ENCODE measurements around the gene AMPD2. TPM values are rescaled to one million over a fixed set of nuclear protein-coding genes. Genes with fewer than 3 reads are reported as not detected.
A peak's percentile ranks its signal among the peaks of the same experiment; 100 is the strongest.
"Not testable (repeated sequence)": the region's sequence is repeated elsewhere in the genome, so short reads cannot be mapped to it uniquely, and the experiment has no call there.

Gene AMPD2
- total RNA-seq, 2 experiments from 2014 or later: 114 to 122 TPM

DNA sequence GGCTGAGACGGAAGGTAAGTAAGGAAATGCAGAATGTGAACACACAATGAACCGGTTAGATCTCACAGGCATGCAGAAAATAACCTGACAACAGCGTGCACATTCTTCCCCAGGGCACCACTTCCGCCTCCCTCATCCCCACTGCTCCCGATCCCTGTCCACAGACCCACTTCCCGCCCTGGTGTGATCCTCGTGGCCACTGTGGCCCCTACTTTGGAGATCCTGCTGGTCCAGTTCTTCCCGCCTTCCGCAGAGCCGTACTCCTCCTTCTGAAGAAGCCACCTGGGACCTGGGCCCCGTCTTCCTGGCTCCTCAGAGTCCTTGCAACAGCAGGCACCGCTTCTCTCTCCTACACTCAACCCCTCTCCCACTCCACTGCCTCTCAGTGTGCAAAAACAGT is 34.9 kb downstream of the AMPD2 start:
- H3K36me3 Mint-ChIP-seq: no peaks in the 10 kb centered on the region
- ATAC-seq (ENCODE audit: low read depth) (no peak), DNase-seq (no peak)
- POLR2A ChIA-PET: no interaction called here
- peaks cover 10% of the 10 kb centered on the region for H3K4me1 Mint-ChIP-seq
- H3K4me3 Mint-ChIP-seq: no peak overlapping the region
- no peaks in the 10 kb centered on the region for H3K9me3 Mint-ChIP-seq
- peaks cover 33% of the 10 kb centered on the region for H3K27me3 Mint-ChIP-seq
- no peak overlapping the region for H3K27ac Mint-ChIP-seq

DNA sequence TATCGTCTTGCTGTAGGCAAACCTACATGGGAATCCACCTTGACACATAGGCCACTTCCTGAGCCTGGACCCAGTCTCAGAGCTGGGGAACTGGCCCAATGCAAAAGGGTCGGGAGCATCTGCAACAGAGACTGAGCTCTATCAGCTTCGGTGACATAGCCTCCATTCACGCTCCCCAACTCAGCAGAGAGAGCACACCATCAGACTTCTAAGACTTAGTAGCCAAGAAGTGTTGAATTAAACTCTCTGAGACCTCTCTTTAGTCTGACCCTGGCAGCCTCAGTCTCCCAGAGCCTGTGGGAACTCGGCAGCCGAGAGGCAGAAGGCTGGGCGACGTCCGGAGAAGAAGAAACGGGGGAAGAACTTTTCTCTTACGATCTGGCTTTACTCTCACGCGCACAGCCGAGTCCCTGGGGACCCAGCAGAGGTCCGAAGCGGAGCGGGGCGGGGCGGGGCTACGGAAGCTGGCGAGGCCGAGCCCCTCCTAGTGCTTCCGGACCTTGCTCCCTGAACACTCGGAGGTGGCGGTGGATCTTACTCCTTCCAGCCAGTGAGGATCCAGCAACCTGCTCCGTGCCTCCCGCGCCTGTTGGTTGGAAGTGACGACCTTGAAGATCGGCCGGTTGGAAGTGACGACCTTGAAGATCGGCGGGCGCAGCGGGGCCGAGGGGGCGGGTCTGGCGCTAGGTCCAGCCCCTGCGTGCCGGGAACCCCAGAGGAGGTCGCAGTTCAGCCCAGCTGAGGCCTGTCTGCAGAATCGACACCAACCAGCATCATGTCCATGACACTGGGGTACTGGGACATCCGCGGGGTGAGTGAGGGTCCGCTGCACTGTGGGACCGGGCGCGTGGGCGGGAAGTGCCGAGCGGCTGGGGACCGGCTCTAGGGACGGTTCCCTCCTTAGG is 36.2 kb downstream of the AMPD2 start, which contains the start of gene GSTM4:
TSS of gene GSTM4 (plus strand) at position 485 of the 905 bp plus-strand sequence. CDS start at position 776, 291 bp downstream.
- Mint-ChIP-seq H3K4me1 (peaks cover 10% of the 10 kb centered on the region), H3K36me3 (no peaks in the 10 kb centered on the region), H3K4me3 (peak within 1 kb of the TSS; percentile 88), H3K9me3 (no peaks in the 10 kb centered on the region), H3K27me3 (peaks cover 30% of the 10 kb centered on the region), H3K27ac (peak within 1 kb of the TSS; percentile 81)
- DNase-seq (peak; percentile 74), ATAC-seq (ENCODE audit: low read depth) (peak; percentile 87)
- POLR2A ChIA-PET: no interaction called here

DNA sequence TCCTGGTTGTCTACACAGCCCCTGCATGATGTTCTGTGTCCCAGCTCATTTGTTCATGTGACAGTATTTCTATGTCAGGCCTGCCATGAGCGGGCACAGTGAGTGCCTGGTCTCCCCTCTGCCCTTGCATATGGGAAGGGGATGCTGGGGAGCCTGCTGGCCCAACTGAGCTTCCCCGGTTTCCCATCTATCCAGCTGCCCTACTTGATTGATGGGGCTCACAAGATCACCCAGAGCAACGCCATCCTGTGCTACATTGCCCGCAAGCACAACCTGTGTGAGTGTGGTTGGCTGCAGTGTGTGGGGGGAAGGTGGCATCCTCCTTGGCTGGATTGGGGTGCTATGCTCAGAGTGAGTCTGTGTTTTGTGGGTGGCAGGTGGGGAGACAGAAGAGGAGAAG is 37.8 kb downstream of the AMPD2 start:
- H3K27me3 Mint-ChIP-seq: peaks cover 17% of the 10 kb centered on the region
- ATAC-seq (ENCODE audit: low read depth): no peak
- no peaks in the 10 kb centered on the region for H3K36me3 Mint-ChIP-seq
- H3K9me3 Mint-ChIP-seq: no peaks in the 10 kb centered on the region
- H3K27ac Mint-ChIP-seq: no peak overlapping the region
- no peak for DNase-seq
- POLR2A ChIA-PET: no interaction called here
- H3K4me1 Mint-ChIP-seq: peaks cover 14% of the 10 kb centered on the region
- H3K4me3 Mint-ChIP-seq: no peak overlapping the region

DNA sequence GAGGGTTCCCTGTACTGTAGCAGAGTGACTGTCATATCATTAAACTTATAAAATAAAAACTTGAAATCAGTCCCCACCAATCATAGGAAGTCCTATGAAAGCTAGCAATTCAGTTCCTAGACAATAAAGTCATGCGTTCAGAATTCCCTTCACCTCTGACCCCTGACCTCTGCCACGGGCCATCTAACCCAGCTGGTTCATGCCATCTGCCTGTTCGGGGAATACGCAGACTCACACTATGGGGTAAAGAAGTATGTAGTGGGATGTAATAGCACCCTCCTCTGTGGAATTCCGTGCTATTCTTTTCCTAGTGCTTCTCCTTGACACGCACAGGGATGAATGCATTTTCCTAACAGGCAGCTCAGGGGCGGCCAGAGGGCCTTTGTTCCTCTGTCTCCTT is 38.3 kb downstream of the AMPD2 start:
- Mint-ChIP-seq H3K27ac (no peak overlapping the region), H3K27me3 (peaks cover 14% of the 10 kb centered on the region), H3K4me3 (no peak overlapping the region), H3K36me3 (no peaks in the 10 kb centered on the region), H3K9me3 (no peaks in the 10 kb centered on the region), H3K4me1 (peaks cover 14% of the 10 kb centered on the region)
- DNase-seq (no peak), ATAC-seq (ENCODE audit: low read depth) (no peak)
- POLR2A ChIA-PET: no interaction called here

DNA sequence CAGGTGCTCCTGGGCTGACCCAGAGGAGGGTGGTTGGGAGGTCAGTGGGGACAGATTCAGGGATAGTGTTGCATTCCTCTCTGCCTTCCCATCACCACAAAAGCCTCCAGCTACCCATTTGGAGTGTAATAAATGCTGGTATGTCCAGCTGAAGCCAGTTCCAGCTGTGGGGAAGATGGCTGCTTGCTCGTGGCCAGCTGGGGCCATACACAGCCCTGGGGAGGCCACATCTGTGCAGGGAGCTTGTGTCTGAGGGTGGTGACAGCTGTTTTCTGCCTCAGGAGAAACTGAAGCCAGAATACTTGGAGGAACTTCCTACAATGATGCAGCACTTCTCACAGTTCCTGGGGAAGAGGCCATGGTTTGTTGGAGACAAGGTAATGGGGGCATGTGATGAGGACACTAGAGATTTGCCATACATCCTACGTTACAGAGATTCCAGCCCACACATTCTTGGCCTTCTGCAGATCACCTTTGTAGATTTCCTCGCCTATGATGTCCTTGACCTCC is 39.0 kb downstream of the AMPD2 start:
- POLR2A ChIA-PET: no interaction called here
- Mint-ChIP-seq H3K4me3 (no peak overlapping the region), H3K27ac (no peak overlapping the region), H3K36me3 (no peaks in the 10 kb centered on the region), H3K4me1 (peaks cover 14% of the 10 kb centered on the region), H3K27me3 (peaks cover 9% of the 10 kb centered on the region), H3K9me3 (no peaks in the 10 kb centered on the region)
- DNase-seq (no peak), ATAC-seq (ENCODE audit: low read depth) (no peak)

DNA sequence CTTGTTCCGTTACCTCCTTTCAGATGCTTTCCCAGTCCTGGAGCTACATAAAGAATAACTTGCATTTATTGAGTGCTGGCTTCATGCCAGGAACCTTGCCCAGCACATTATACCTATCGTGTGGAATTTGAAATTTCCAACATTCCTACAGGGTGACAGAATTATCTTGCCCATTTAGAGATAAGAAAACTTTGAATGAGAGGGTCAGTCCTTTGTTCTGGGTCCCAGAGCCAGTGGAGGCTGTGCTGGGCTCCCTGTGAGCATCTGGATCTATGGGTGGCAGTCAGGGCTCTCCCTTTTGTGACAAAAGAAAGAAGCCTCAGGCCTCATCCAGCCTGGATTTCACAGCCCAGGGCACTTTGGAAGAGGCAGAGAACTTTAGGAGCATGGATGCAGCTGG is 39.5 kb downstream of the AMPD2 start:
- H3K9me3 Mint-ChIP-seq: no peaks in the 10 kb centered on the region
- peaks cover 7% of the 10 kb centered on the region for H3K27me3 Mint-ChIP-seq
- no peak overlapping the region for H3K27ac Mint-ChIP-seq
- POLR2A ChIA-PET: no interaction called here
- ATAC-seq (ENCODE audit: low read depth) (no peak), DNase-seq (no peak)
- peaks cover 14% of the 10 kb centered on the region for H3K4me1 Mint-ChIP-seq
- H3K4me3 Mint-ChIP-seq: no peak overlapping the region
- no peaks in the 10 kb centered on the region for H3K36me3 Mint-ChIP-seq

DNA sequence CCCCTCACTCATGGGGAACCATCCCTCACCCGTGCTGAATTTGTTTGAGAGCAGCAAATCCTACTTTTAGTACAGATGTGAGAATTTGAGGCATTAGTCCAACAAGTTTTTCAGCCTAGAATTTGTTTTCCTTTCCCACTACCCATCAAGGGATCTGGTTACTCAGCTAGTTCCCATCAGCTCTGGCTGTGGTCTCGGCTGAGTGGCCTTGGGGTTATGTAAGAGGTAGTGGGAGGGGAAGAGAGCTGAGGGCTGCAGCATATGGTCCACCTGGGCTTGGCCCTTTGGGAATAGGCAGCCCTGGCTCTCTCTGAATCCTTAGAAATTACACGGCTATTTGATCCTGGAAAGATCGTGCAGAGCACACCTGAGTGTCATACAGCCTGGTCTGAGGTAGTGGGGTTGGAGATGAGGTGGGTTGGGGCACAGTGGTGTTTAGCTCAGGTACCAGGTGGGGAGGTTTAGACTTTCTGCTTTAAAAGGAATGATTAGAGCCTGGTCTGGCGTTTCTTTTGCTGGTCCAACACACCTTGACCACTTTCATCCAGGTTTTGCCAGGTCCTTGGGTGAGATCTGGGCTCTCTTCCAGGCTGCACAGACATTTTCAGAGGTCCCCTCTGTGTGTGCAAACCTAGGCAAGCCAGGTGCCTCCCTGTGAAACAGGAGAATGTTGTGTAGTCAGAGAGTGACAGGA is 40.5 kb downstream of the AMPD2 start:
- H3K4me1 Mint-ChIP-seq: peaks cover 12% of the 10 kb centered on the region
- ATAC-seq (ENCODE audit: low read depth): no peak
- H3K4me3 Mint-ChIP-seq: no peak overlapping the region
- no peak for DNase-seq
- no peaks in the 10 kb centered on the region for H3K27me3 Mint-ChIP-seq
- POLR2A ChIA-PET: interaction anchor here (0.6 kb wide), 1 partner anchor 11 kb away, joined by 3 read pairs; no protein-coding TSS in a partner anchor
- H3K27ac Mint-ChIP-seq: peak overlapping the region; percentile 5
- no peaks in the 10 kb centered on the region for H3K36me3 Mint-ChIP-seq
- H3K9me3 Mint-ChIP-seq: no peaks in the 10 kb centered on the region

DNA sequence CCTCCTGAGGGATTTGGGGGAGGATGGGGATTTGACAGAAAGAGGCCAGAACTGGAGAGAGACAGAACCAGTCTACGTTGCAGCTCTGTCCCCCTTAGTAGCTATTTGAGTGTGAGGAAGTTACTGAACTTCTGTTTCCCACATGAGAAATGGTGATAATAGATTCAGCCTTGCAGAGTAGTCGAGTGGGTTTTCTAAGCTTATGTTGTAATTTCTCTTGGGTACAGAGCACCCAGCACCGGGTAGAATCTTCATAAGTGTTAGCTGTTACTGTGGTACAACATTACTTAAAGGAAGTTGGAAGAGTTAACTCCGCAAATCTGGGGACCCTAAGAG is 41.0 kb downstream of the AMPD2 start:
- H3K36me3 Mint-ChIP-seq; H3K27me3 Mint-ChIP-seq; H3K4me1 Mint-ChIP-seq; ATAC-seq (ENCODE audit: low read depth); H3K4me3 Mint-ChIP-seq; H3K9me3 Mint-ChIP-seq; DNase-seq: not testable (repeated sequence)
- POLR2A ChIA-PET: interaction anchor here (0.6 kb wide), 1 partner anchor 10 kb away, joined by 3 read pairs; no protein-coding TSS in a partner anchor
- H3K27ac Mint-ChIP-seq: peak overlapping the region; percentile 5

DNA sequence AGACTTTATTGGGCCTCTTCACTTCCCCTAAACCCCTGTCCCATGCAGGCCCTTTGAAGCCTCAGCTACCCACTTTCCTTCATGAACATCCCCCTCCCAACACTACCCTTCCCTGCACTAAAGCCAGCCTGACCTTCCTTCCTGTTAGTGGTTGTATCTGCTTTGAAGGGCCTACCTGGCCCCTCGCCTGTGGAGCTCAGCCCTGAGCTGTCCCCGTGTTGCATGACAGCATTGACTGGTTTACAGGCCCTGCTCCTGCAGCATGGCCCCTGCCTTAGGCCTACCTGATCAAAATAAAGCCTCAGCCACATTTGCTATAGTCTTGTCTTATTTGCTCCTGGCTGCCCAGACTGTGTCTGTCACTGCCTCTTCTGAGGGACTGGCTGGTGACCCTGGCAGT is 41.8 kb downstream of the AMPD2 start:
- no peak for DNase-seq
- Mint-ChIP-seq H3K27me3 (no peaks in the 10 kb centered on the region), H3K4me1 (peaks cover 5% of the 10 kb centered on the region), H3K36me3 (no peaks in the 10 kb centered on the region), H3K27ac (peak overlapping the region; percentile 53), H3K4me3 (no peak overlapping the region), H3K9me3 (no peaks in the 10 kb centered on the region)
- ATAC-seq (ENCODE audit: low read depth): no peak
- POLR2A ChIA-PET: no interaction called here

DNA sequence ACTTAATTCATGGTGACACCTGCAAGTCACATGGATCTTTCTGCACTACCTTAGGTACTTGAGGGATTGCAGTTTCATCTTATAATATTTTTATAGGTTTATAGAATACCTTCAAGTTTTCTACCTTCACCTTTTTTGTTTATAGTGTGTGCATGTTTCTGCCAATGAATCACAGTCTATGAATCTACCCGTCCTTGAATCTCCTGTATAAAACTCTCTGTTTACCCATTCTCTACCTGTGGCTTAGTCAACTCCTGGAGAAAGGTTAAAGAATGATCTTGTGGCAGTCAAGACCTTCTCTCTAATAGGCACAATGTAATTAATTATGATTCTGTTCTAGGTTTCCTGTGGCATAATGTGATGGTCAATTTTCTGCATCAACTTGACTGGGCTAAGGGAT is 45.0 kb downstream of the AMPD2 start:
- no peak overlapping the region for H3K27ac Mint-ChIP-seq
- ATAC-seq (ENCODE audit: low read depth): no peak
- peaks cover under 1% of the 10 kb centered on the region for H3K36me3 Mint-ChIP-seq
- POLR2A ChIA-PET: no interaction called here
- no peak overlapping the region for H3K4me3 Mint-ChIP-seq
- H3K4me1 Mint-ChIP-seq: peaks cover 18% of the 10 kb centered on the region
- no peaks in the 10 kb centered on the region for H3K27me3 Mint-ChIP-seq
- no peak for DNase-seq
- H3K9me3 Mint-ChIP-seq: no peaks in the 10 kb centered on the region

DNA sequence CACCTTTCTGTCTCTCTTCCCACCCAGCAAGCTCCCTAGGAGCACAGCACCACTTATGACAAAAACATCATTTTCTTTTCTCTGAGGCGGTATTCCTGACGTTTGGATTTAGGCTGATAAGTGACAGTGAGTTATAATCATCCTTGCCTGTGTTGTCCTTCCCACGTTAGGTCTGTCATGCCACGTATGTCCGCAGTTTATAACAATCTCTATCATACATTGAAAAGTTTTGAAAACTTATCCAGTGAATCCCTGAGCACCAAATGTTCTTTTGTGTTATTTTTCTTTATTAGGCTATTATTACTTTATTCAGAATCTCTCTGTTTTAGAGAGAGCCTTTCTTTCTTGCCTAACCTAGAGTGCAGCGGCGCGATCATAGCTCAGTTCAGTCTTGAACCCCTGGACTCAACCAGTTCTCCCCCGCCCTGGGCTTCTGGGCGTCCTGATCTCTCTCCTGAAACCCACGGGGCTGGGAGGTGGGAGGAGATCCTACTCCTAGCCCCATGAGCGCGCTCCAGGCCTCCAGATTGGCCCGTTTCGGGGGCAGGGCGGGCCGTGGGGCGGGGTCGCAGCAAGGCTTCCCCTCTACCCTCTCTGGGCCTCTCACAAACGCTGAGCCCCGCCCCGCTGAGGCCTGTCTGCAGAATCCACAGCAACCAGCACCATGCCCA is 48.0 kb downstream of the AMPD2 start, which contains the start of gene GSTM2:
TSS of gene GSTM2 (plus strand) at position 606 of the 671 bp plus-strand sequence. CDS start at position 665, 59 bp downstream.
- peak within 1 kb of the TSS; percentile 82 for H3K4me3 Mint-ChIP-seq
- H3K36me3 Mint-ChIP-seq: peaks cover 2% of the 10 kb centered on the region
- no peaks in the 10 kb centered on the region for H3K9me3 Mint-ChIP-seq
- DNase-seq (peak; percentile 75), ATAC-seq (ENCODE audit: low read depth) (peak; percentile 94)
- no peaks in the 10 kb centered on the region for H3K27me3 Mint-ChIP-seq
- H3K27ac Mint-ChIP-seq: no peak within 1 kb of the TSS
- peaks cover 19% of the 10 kb centered on the region for H3K4me1 Mint-ChIP-seq
- POLR2A ChIA-PET: no interaction called here

DNA sequence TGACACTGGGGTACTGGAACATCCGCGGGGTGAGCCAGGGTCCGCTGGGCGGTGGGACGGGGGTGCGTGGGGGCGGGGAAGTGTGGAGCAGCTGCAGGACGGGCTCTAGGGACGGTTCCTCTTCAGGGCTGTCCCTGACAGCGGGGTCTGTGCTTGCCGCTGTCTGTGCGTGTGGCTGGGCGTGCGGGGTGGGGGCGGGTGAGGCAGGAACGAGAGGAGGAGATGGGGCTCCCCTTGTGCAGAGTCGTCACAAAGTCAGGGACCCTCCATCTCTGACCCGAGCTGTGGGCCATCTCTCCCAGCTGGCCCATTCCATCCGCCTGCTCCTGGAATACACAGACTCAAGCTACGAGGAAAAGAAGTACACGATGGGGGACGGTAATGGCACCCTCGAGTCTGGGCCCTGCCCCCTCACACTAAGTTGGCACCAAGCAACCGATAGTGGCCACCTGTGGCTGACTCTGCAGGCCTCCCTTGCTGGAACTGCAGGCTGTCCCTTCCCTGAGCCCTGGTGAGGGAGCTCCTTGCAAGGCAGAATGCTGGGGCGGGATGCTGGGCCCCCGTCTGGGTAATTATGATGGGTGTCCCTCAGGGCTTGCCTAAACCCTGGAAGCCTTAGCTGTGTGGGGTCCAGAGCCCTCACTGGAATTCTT is 48.6 kb downstream of the AMPD2 start:
- Mint-ChIP-seq H3K27ac (no peak overlapping the region), H3K27me3 (no peaks in the 10 kb centered on the region), H3K4me3 (peak overlapping the region; percentile 82), H3K4me1 (peaks cover 19% of the 10 kb centered on the region), H3K9me3 (no peaks in the 10 kb centered on the region), H3K36me3 (peaks cover 2% of the 10 kb centered on the region)
- ATAC-seq (ENCODE audit: low read depth) (no peak), DNase-seq (no peak)
- POLR2A ChIA-PET: no interaction called here

Measured in activated naive CD8-positive, alpha-beta T cell treated with anti-CD3 and anti-CD28 coated beads, Interleukin-2, amount 10 ng/mL, durations not matched to agents 7 days and 5 days (primary cell).